Keratinocyte (primary cell): ENCODE data around the gene TENT4B.

ENCODE experiments used
- CTCF ChIP-seq, 3 experiments: IDR thresholded peaks in 1 of 3; conservative IDR thresholded peaks in 1 of 3; optimal IDR thresholded peaks in 1 of 3; 2 replicates in 2 of 3; 3 replicates in 1 of 3; pipeline versions ENCODE3 to v1.5.1; 2011; ENCODE audit warnings: low read length in 3 of 3, mild to moderate bottlenecking in 3 of 3, moderate library complexity in 2 of 3, control low read depth in 1 of 3, inconsistent platforms in 1 of 3; ENCODE audit not compliant: insufficient read depth in 2 of 3; ENCODE audit errors: extremely low read depth in 1 of 3
- EZH2 ChIP-seq: IDR thresholded peaks from one replicate; pipeline ENCODE4 v1.6.1; 2012; ENCODE audit warnings: inconsistent platforms, mild to moderate bottlenecking, low read length, moderate library complexity

- TF ChIP-seq CTCF (optimal IDR thresholded peaks at IDR 0.05 in 1 of 3, IDR thresholded peaks at IDR 0.05 in 1 of 3, conservative IDR thresholded peaks at IDR 0.05 in 1 of 3; ENCODE audit: extremely low read depth in 1 of 3, insufficient read depth in 2 of 3, low read length in 3 of 3) (no peak), EZH2 (no peak)
Measured at GRCh38 chr16:50203681-50204080, 50.6 kb downstream of the TENT4B start.
